HepG2 (cell line): ENCODE measurements around the gene XXYLT1. TPM values are rescaled to one million over a fixed set of nuclear protein-coding genes. Genes with fewer than 3 reads are reported as not detected.

Experiments used
- ATF7 ChIP-seq, 2 experiments: fragments of 450-650 bp in 1 of 2; sonication (generic) in 1 of 2; formaldehyde crosslinking in 1 of 2; IDR thresholded peaks; 2 replicates each; pipeline versions ENCODE4 v1.4.0 to v1.6.1; 2016 to 2020; ENCODE audit warnings: antibody characterized with exemption in 1 of 2, mild to moderate bottlenecking in 1 of 2, missing genetic modification reagents in 1 of 2
- BRD4 ChIP-seq: sonication (generic); formaldehyde crosslinking; IDR thresholded peaks from 2 replicates; pipeline ENCODE4 v1.4.0; 2020; ENCODE audit warnings: missing genetic modification reagents
- JUN ChIP-seq: sonication (generic); formaldehyde crosslinking; IDR thresholded peaks from 2 replicates; pipeline ENCODE4 v1.4.0; 2020; ENCODE audit warnings: mild to moderate bottlenecking, missing genetic modification reagents
- KDM4B ChIP-seq: sonication (generic); formaldehyde crosslinking; IDR thresholded peaks from 2 replicates; pipeline ENCODE4 v1.4.0; 2020; ENCODE audit warnings: missing genetic modification reagents
- KLF16 ChIP-seq, 2 experiments: sonication (generic) in 1 of 2; formaldehyde crosslinking in 1 of 2; IDR thresholded peaks; 2 replicates each; pipeline versions ENCODE4 v1.6.1 to v1.8.0; 2016 to 2023; ENCODE audit warnings: missing genetic modification reagents in 2 of 2, missing compliant biosample characterization in 1 of 2
- MAZ ChIP-seq, 2 experiments: sonication (generic) in 1 of 2; formaldehyde crosslinking in 1 of 2; IDR thresholded peaks; 2 replicates each; pipeline versions ENCODE4 v1.5.0 to v1.6.1; 2012 to 2020; ENCODE audit warnings: low read depth in 2 of 2, mild to moderate bottlenecking in 2 of 2, borderline replicate concordance in 1 of 2, improper control_type of control experiment in 1 of 2, low read length in 1 of 2, missing genetic modification reagents in 1 of 2, moderate library complexity in 1 of 2
- MLXIP ChIP-seq: sonication (generic); formaldehyde crosslinking; IDR thresholded peaks from 2 replicates; pipeline ENCODE4 v1.9.0; 2021; ENCODE audit warnings: missing genetic modification reagents, borderline replicate concordance
- NFYC ChIP-seq: IDR thresholded peaks from 2 replicates; pipeline ENCODE4 v1.6.1; 2016; ENCODE audit warnings: missing genetic modification reagents, missing compliant biosample characterization
- RARA ChIP-seq: IDR thresholded peaks from 2 replicates; pipeline ENCODE4 v1.6.1; 2016; ENCODE audit warnings: missing genetic modification reagents, missing compliant biosample characterization
- RBFOX2 ChIP-seq: fragments of 200-400 bp; formaldehyde crosslinking; IDR thresholded peaks from 2 replicates; pipeline ENCODE4 v1.6.1; 2017; ENCODE audit warnings: low read depth, mild to moderate bottlenecking, low read length
- SOX6 ChIP-seq, 2 experiments: fragments of 450-650 bp in 1 of 2; sonication (generic) in 1 of 2; formaldehyde crosslinking in 1 of 2; IDR thresholded peaks; 2 replicates each; pipeline versions ENCODE4 v1.4.0 to v1.6.1; 2017 to 2020; ENCODE audit warnings: antibody characterized with exemption in 1 of 2, mild to moderate bottlenecking in 1 of 2, missing genetic modification reagents in 1 of 2
- UBTF ChIP-seq: sonication (generic); formaldehyde crosslinking; IDR thresholded peaks from 2 replicates; pipeline ENCODE4 v1.4.0; 2020; ENCODE audit warnings: mild to moderate bottlenecking, missing genetic modification reagents
- ZNF335 ChIP-seq: sonication (generic); formaldehyde crosslinking; IDR thresholded peaks from 2 replicates; pipeline ENCODE4 v1.4.0; 2020; ENCODE audit warnings: missing genetic modification reagents
- ZNF572 ChIP-seq: sonication (generic); formaldehyde crosslinking; IDR thresholded peaks from 2 replicates; pipeline ENCODE4 v1.5.1; 2020; ENCODE audit warnings: mild to moderate bottlenecking, missing genetic modification reagents
- ZNF746 ChIP-seq: sonication (generic); formaldehyde crosslinking; IDR thresholded peaks from 2 replicates; pipeline ENCODE4 v1.8.0; 2022; ENCODE audit warnings: mild to moderate bottlenecking, missing genetic modification reagents
- polyA plus RNA-seq, 8 experiments: library from polyadenylated mRNA; depleted of rRNA in 3 of 8; stranded (reverse) in 7 of 8; unstranded in 1 of 8; fragments of >200 nt; fragmentation: Illumina TruSeq in 4 of 8; extraction: Trizol in 4 of 8; gene quantifications; 2 replicates each; pipeline versions ENCODE4 v1.2.1 to v1.2.3, GENCODE V29; 2011 to 2016; ENCODE audit warnings: low read depth in 4 of 8, missing spikeins in 1 of 8, mixed read lengths in 1 of 8; ENCODE audit not compliant: insufficient read depth in 1 of 8
- total RNA-seq, 5 experiments: library from RNA; depleted of rRNA; stranded (reverse); fragments of >200 nt; fragmentation: Illumina TruSeq; extraction: Trizol; gene quantifications; 2 replicates each; pipeline ENCODE4 v1.2.3, GENCODE V29; 2016; ENCODE audit warnings: low read depth in 1 of 5
- TF ChIP-seq, protein P1 (sequence below): sonication (generic); formaldehyde crosslinking; IDR thresholded peaks from 2 replicates; pipeline ENCODE4 v1.8.1; 2022; ENCODE audit warnings: low read depth, mild to moderate bottlenecking, missing genetic modification reagents
- TF ChIP-seq, protein P2 (sequence below): sonication (generic); formaldehyde crosslinking; IDR thresholded peaks from 2 replicates; pipeline ENCODE4 v1.4.0; 2020; ENCODE audit warnings: missing genetic modification reagents
- TF ChIP-seq, protein P3 (sequence below): IDR thresholded peaks from 2 replicates; pipeline ENCODE4 v1.6.1; 2016; ENCODE audit warnings: low read depth

XXYLT1 gene
- total and polyA plus RNA-seq, 2 of the 13 experiments (the other 11 are each of a cell fraction or from before 2014, with no cell fraction given): 17.7 to 19.0 TPM

DNA sequence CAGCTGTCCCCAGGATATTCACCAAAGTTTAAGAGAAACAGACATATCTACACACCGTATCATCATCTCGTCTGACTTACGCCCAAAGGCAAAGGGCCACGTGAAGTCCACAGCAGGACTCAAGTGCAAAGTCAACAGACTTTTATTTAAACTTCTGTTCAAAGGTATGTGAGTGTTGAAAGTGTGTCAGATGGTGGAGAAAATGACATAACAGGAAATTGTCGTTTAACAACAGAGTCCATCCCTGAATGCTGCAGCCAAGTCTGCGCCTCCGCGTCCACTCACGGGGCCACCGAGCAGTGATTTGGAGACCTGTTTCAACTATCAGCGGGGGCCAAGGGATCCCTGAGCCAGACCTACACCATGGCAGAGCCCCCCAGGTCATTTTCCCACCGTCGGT, 165.6 kb downstream of the XXYLT1 start (continued):
- TF ChIP-seq UBTF (CRISPR knock-in tag) (0 out of 2 replicates have a peak, but pooled peaks have one; percentile 32), KDM4B (CRISPR knock-in tag) (peak; percentile 41; the same call in 1 of the 2 replicates), RBFOX2 (no peak), NFYC (CRISPR knock-in tag) (0 out of 2 replicates have a peak, but pooled peaks have one; percentile 17), ZNF335 (0 out of 2 replicates have a peak, but pooled peaks have one; percentile 57), SOX6 (IDR thresholded peaks at IDR 0.05) (no peak), SOX6 (CRISPR knock-in tag; IDR thresholded peaks at IDR 0.05) (peak; percentile 94), RARA (CRISPR knock-in tag) (peak; percentile 99), JUN (peak; percentile 71; the same call in 1 of the 2 replicates), MLXIP (CRISPR knock-in tag) (no peak), ZNF746 (0 out of 2 replicates have a peak, but pooled peaks have one; percentile 48), BRD4 (no peak), MAZ (IDR thresholded peaks at IDR 0.05; ENCODE audit: borderline replicate concordance, low read depth, low read length) (no peak), MAZ (CRISPR knock-in tag; IDR thresholded peaks at IDR 0.05; ENCODE audit: low read depth) (peak; percentile 48; the same call in 1 of the 2 replicates), KLF16 (CRISPR knock-in tag; IDR thresholded peaks at IDR 0.05) (peak in 1 of 2 experiments; percentile 95; a peak in 2 of 4 replicates), ZNF572 (CRISPR knock-in tag) (no peak), ATF7 (IDR thresholded peaks at IDR 0.05) (no peak; the same call in 1 of the 2 replicates), ATF7 (CRISPR knock-in tag; IDR thresholded peaks at IDR 0.05) (peak; percentile 67; the same call in 1 of the 2 replicates)
- TF ChIP-seq, protein P1, sequence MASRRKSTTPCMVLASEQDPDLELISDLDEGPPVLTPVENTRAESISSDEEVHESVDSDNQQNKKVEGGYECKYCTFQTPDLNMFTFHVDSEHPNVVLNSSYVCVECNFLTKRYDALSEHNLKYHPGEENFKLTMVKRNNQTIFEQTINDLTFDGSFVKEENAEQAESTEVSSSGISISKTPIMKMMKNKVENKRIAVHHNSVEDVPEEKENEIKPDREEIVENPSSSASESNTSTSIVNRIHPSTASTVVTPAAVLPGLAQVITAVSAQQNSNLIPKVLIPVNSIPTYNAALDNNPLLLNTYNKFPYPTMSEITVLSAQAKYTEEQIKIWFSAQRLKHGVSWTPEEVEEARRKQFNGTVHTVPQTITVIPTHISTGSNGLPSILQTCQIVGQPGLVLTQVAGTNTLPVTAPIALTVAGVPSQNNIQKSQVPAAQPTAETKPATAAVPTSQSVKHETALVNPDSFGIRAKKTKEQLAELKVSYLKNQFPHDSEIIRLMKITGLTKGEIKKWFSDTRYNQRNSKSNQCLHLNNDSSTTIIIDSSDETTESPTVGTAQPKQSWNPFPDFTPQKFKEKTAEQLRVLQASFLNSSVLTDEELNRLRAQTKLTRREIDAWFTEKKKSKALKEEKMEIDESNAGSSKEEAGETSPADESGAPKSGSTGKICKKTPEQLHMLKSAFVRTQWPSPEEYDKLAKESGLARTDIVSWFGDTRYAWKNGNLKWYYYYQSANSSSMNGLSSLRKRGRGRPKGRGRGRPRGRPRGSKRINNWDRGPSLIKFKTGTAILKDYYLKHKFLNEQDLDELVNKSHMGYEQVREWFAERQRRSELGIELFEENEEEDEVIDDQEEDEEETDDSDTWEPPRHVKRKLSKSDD (CRISPR knock-in tag): peak; percentile 88
- TF ChIP-seq, protein P2, sequence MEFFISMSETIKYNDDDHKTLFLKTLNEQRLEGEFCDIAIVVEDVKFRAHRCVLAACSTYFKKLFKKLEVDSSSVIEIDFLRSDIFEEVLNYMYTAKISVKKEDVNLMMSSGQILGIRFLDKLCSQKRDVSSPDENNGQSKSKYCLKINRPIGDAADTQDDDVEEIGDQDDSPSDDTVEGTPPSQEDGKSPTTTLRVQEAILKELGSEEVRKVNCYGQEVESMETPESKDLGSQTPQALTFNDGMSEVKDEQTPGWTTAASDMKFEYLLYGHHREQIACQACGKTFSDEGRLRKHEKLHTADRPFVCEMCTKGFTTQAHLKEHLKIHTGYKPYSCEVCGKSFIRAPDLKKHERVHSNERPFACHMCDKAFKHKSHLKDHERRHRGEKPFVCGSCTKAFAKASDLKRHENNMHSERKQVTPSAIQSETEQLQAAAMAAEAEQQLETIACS: no peak
- TF ChIP-seq, protein P3, sequence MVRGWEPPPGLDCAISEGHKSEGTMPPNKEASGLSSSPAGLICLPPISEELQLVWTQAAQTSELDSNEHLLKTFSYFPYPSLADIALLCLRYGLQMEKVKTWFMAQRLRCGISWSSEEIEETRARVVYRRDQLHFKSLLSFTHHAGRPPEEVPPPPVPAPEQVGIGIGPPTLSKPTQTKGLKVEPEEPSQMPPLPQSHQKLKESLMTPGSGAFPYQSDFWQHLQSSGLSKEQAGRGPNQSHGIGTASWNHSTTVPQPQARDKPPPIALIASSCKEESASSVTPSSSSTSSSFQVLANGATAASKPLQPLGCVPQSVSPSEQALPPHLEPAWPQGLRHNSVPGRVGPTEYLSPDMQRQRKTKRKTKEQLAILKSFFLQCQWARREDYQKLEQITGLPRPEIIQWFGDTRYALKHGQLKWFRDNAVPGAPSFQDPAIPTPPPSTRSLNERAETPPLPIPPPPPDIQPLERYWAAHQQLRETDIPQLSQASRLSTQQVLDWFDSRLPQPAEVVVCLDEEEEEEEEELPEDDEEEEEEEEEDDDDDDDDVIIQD: peak; percentile 57
